HEK293 (cell line): ENCODE measurements around the gene CACNA1B.

Source experiments
- CTCF ChIA-PET: fragments of 350-600 bp; formaldehyde crosslinking; extraction: SDS; loops from one replicate; lab custom pipeline; 2021; ENCODE audit warnings: antibody characterized with exemption; lab: Yijun Ruan, JAX
- POLR2A ChIA-PET: fragments of 300-600 bp; formaldehyde crosslinking; extraction: SDS; loops from one replicate; lab custom pipeline; 2020; ENCODE audit warnings: antibody characterized with exemption, inconsistent platforms; lab: Yijun Ruan, JAX
- H3K27ac ChIP-seq: fragments of 200-500 bp; sonication (Bioruptor generic); 2 replicates; pipeline ENCODE4 v1.5.1; 2014; ENCODE audit warnings: low read depth, low read length, control low read depth, inconsistent platforms; ENCODE audit errors: extremely low read depth
- H3K36me3 ChIP-seq, 2 experiments: fragments of 200-500 bp in 1 of 2; sonication (Bioruptor generic) in 1 of 2; 1 replicate in 1 of 2; 2 replicates in 1 of 2; pipeline ENCODE4 v1.5.1; 2014 to 2017; ENCODE audit warnings: inconsistent platforms in 2 of 2, low read length in 2 of 2; ENCODE audit not compliant: control insufficient read depth in 2 of 2, insufficient read depth in 1 of 2
- H3K4me1 ChIP-seq: fragments of 200-500 bp; sonication (Bioruptor generic); 2 replicates; pipeline ENCODE4 v1.5.1; 2014; ENCODE audit warnings: mild to moderate bottlenecking, low read length, inconsistent platforms; ENCODE audit not compliant: control insufficient read depth, insufficient read depth
- H3K4me3 ChIP-seq: 2 replicates; pipeline ENCODE4 v1.5.1; 2011; ENCODE audit warnings: low read depth, mild to moderate bottlenecking, control low read depth, low read length, moderate library complexity
- H3K9me3 ChIP-seq: fragments of 200-500 bp; sonication (Bioruptor generic); 2 replicates; pipeline ENCODE4 v1.5.1; 2014; ENCODE audit warnings: low read depth, low read length, inconsistent platforms; ENCODE audit not compliant: control insufficient read depth, insufficient read depth
- EGR2 ChIP-seq: fragments of 450-650 bp; formaldehyde crosslinking; IDR thresholded peaks from 2 replicates; pipeline ENCODE4 v1.5.1; 2016; ENCODE audit warnings: low read depth, missing biosample characterization, missing genetic modification characterization
- GFI1B ChIP-seq: fragments of 450-650 bp; formaldehyde crosslinking; IDR thresholded peaks from 2 replicates; pipeline ENCODE4 v1.5.1; 2016; ENCODE audit warnings: missing biosample characterization, missing genetic modification characterization
- HOXC10 ChIP-seq: sonication (generic); formaldehyde crosslinking; IDR thresholded peaks from 2 replicates; pipeline ENCODE4 v1.8.1; 2023; ENCODE audit warnings: mild to moderate bottlenecking, missing genetic modification reagents
- HOXD13 ChIP-seq: sonication (generic); formaldehyde crosslinking; IDR thresholded peaks from 2 replicates; pipeline ENCODE4 v1.8.0; 2022; ENCODE audit warnings: missing genetic modification reagents, borderline replicate concordance
- IKZF3 ChIP-seq: fragments of 450-650 bp; IDR thresholded peaks from 2 replicates; pipeline ENCODE4 v1.5.0; 2018; ENCODE audit warnings: missing biosample characterization, mild to moderate bottlenecking, missing genetic modification characterization, moderate library complexity
- KLF8 ChIP-seq: fragments of 450-650 bp; formaldehyde crosslinking; IDR thresholded peaks from 2 replicates; pipeline ENCODE4 v1.5.1; 2016; ENCODE audit warnings: missing biosample characterization, missing genetic modification characterization
- PRDM4 ChIP-seq: fragments of 450-650 bp; formaldehyde crosslinking; IDR thresholded peaks from 2 replicates; pipeline ENCODE4 v1.5.1; 2017; ENCODE audit warnings: missing biosample characterization, missing genetic modification characterization
- SP3 ChIP-seq: fragments of 450-650 bp; formaldehyde crosslinking; IDR thresholded peaks from 2 replicates; pipeline ENCODE4 v1.5.1; 2016; ENCODE audit warnings: missing biosample characterization, missing genetic modification characterization
- ZBTB1 ChIP-seq: fragments of 450-650 bp; formaldehyde crosslinking; IDR thresholded peaks from 2 replicates; pipeline ENCODE4 v1.5.1; 2016; ENCODE audit warnings: missing biosample characterization, missing genetic modification characterization
- ZIC2 ChIP-seq: fragments of 450-650 bp; formaldehyde crosslinking; IDR thresholded peaks from 2 replicates; pipeline ENCODE4 v1.5.1; 2016; ENCODE audit warnings: missing biosample characterization, missing genetic modification characterization
- ZNF341 ChIP-seq: fragments of 450-650 bp; formaldehyde crosslinking; IDR thresholded peaks from 2 replicates; pipeline ENCODE4; 2016; ENCODE audit warnings: low read depth, missing biosample characterization, missing genetic modification characterization
- ZNF37A ChIP-seq: fragments of 450-650 bp; IDR thresholded peaks from 2 replicates; pipeline ENCODE4 v1.5.1; 2018; ENCODE audit warnings: missing biosample characterization, missing genetic modification characterization
- ZNF426 ChIP-seq: fragments of 450-650 bp; formaldehyde crosslinking; IDR thresholded peaks from 2 replicates; pipeline ENCODE4 v1.5.1; 2017; ENCODE audit warnings: missing biosample characterization, missing genetic modification characterization, mild to moderate bottlenecking, inconsistent platforms, moderate library complexity
- ZNF48 ChIP-seq: fragments of 450-650 bp; formaldehyde crosslinking; IDR thresholded peaks from 2 replicates; pipeline ENCODE4 v1.5.1; 2016; ENCODE audit warnings: missing biosample characterization, missing genetic modification characterization
- ZNF548 ChIP-seq: fragments of 450-650 bp; formaldehyde crosslinking; IDR thresholded peaks from 2 replicates; pipeline ENCODE4 v1.5.1; 2016; ENCODE audit warnings: missing biosample characterization, missing genetic modification characterization
- ZNF626 ChIP-seq: fragments of 450-650 bp; sonication (Bioruptor Pico); formaldehyde crosslinking; IDR thresholded peaks from 2 replicates; pipeline ENCODE4 v1.5.1; 2018; ENCODE audit warnings: missing biosample characterization, missing genetic modification characterization, inconsistent platforms
- ZNF837 ChIP-seq: fragments of 450-650 bp; formaldehyde crosslinking; IDR thresholded peaks from 2 replicates; pipeline ENCODE4 v1.5.1; 2016; ENCODE audit warnings: missing biosample characterization, missing genetic modification characterization
- TF ChIP-seq, protein P1 (sequence below): fragments of 450-650 bp; formaldehyde crosslinking; conservative IDR thresholded peaks from 2 replicates; pipeline ENCODE4 v1.5.1; 2016; ENCODE audit warnings: low read depth, missing biosample characterization, missing genetic modification characterization
- TF ChIP-seq, protein P2 (sequence below): fragments of 450-650 bp; formaldehyde crosslinking; IDR thresholded peaks from 2 replicates; pipeline ENCODE4 v1.5.1; 2016; ENCODE audit warnings: missing biosample characterization, missing genetic modification characterization

The CACNA1B gene

GRCh38 chr9:138048184-138048583 is 170.6 kb downstream of the CACNA1B start (continued):
- TF ChIP-seq PRDM4 (tag by site-specific recombination) (no peak), ZIC2 (tag by site-specific recombination) (no peak), ZNF37A (no peak), ZNF426 (tag by site-specific recombination) (no peak), ZNF48 (tag by site-specific recombination) (no peak), IKZF3 (tag by site-specific recombination) (no peak)

GRCh38 chr9:138049085-138049778 is 171.7 kb downstream of the CACNA1B start:
- POLR2A ChIA-PET: no interaction called here
- CTCF ChIA-PET: no interaction called here

More at GRCh38 chr9:138049085-138049778, 171.7 kb downstream of the CACNA1B start:
- no peaks in the 10 kb centered on the region for H3K36me3 ChIP-seq
- no peaks in the 10 kb centered on the region for H3K4me1 ChIP-seq
- no peaks in the 10 kb centered on the region for H3K9me3 ChIP-seq
- H3K4me3 ChIP-seq: no peak overlapping the region
- TF ChIP-seq HOXC10 (CRISPR knock-in tag) (no peak), ZNF341 (tag by site-specific recombination) (no peak), GFI1B (tag by site-specific recombination) (no peak), HOXD13 (no peak), PRDM4 (tag by site-specific recombination) (no peak), EGR2 (tag by site-specific recombination) (no peak), ZNF548 (no peak), ZIC2 (tag by site-specific recombination) (no peak), SP3 (tag by site-specific recombination) (no peak), KLF8 (tag by site-specific recombination) (no peak), ZBTB1 (no peak), ZNF626 (no peak), ZNF837 (tag by site-specific recombination) (no peak)
- TF ChIP-seq, protein P1, sequence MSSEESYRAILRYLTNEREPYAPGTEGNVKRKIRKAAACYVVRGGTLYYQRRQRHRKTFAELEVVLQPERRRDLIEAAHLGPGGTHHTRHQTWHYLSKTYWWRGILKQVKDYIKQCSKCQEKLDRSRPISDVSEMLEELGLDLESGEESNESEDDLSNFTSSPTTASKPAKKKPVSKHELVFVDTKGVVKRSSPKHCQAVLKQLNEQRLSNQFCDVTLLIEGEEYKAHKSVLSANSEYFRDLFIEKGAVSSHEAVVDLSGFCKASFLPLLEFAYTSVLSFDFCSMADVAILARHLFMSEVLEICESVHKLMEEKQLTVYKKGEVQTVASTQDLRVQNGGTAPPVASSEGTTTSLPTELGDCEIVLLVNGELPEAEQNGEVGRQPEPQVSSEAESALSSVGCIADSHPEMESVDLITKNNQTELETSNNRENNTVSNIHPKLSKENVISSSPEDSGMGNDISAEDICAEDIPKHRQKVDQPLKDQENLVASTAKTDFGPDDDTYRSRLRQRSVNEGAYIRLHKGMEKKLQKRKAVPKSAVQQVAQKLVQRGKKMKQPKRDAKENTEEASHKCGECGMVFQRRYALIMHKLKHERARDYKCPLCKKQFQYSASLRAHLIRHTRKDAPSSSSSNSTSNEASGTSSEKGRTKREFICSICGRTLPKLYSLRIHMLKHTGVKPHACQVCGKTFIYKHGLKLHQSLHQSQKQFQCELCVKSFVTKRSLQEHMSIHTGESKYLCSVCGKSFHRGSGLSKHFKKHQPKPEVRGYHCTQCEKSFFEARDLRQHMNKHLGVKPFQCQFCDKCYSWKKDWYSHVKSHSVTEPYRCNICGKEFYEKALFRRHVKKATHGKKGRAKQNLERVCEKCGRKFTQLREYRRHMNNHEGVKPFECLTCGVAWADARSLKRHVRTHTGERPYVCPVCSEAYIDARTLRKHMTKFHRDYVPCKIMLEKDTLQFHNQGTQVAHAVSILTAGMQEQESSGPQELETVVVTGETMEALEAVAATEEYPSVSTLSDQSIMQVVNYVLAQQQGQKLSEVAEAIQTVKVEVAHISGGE (tag by site-specific recombination): no peak
- TF ChIP-seq, protein P2, sequence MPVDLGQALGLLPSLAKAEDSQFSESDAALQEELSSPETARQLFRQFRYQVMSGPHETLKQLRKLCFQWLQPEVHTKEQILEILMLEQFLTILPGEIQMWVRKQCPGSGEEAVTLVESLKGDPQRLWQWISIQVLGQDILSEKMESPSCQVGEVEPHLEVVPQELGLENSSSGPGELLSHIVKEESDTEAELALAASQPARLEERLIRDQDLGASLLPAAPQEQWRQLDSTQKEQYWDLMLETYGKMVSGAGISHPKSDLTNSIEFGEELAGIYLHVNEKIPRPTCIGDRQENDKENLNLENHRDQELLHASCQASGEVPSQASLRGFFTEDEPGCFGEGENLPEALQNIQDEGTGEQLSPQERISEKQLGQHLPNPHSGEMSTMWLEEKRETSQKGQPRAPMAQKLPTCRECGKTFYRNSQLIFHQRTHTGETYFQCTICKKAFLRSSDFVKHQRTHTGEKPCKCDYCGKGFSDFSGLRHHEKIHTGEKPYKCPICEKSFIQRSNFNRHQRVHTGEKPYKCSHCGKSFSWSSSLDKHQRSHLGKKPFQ (tag by site-specific recombination): no peak
- H3K27ac ChIP-seq: no peak overlapping the region
